Measurements from ENCODE around the gene C12orf42.

The C12orf42 gene

DNA sequence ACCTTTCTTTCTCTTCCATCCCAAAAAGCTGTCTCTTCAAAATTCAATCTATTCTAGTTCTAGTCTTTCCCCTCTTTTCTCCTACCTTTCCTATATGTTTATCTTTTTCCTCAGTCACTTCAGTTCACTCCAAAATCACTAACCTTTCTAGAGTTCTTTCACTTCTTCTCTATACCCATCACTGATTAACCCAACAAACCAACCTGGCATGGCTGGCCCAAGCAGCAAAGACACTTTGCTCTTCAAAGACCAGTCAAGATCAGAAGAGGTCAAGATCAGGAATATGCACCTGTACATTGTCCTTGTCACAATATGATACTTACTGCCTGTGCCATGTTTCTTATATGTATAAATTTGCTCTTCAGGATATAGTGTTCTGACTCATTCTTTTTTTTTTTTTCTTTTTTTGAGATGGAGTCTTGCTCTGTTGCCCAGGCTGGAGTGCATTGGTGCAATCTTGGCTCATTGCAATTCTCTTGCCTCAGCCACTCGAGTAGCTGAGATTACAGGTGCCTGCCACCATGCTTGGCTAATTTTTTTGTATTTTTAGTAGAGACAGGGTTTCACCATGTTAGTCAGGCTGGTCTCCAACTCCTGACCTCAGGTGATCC lies 112.9 kb downstream of the C12orf42 start:
- no peaks in the 10 kb centered on the region for H3K36me3 ChIP-seq
- no peaks in the 10 kb centered on the region for H3K27me3 ChIP-seq (ENCODE audit: insufficient read depth, low read depth, severe bottlenecking)
- H3K4me3 ChIP-seq (ENCODE audit: low read depth, low read length) = no peak overlapping the region
- TF ChIP-seq, protein P1, sequence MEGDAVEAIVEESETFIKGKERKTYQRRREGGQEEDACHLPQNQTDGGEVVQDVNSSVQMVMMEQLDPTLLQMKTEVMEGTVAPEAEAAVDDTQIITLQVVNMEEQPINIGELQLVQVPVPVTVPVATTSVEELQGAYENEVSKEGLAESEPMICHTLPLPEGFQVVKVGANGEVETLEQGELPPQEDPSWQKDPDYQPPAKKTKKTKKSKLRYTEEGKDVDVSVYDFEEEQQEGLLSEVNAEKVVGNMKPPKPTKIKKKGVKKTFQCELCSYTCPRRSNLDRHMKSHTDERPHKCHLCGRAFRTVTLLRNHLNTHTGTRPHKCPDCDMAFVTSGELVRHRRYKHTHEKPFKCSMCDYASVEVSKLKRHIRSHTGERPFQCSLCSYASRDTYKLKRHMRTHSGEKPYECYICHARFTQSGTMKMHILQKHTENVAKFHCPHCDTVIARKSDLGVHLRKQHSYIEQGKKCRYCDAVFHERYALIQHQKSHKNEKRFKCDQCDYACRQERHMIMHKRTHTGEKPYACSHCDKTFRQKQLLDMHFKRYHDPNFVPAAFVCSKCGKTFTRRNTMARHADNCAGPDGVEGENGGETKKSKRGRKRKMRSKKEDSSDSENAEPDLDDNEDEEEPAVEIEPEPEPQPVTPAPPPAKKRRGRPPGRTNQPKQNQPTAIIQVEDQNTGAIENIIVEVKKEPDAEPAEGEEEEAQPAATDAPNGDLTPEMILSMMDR (IDR thresholded peaks at IDR 0.05; ENCODE audit: low read depth, low read length) = no peak
- H3K27ac ChIP-seq = no peak overlapping the region
- H3K9me3 ChIP-seq (ENCODE audit: severe bottlenecking) = no peaks in the 10 kb centered on the region
- DNase-seq = no peak

DNA sequence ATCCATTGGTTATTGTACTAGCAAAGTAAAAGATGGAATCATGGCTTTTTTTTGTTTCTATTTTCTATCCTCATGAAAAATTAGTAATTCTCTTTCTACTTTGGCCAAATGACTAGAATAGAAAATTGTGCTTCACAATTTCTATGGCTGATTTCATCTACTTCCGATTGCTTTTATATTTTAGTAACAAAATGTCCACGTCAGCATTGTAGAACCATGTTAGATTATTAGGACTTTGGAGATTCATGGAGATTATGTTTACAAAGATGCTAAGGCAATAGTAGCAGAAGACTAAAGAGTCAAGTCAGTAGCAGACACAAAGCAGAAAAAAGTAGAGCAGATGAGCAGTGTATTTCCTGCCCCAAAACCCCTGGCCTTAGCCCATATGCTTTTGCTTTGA lies 113.6 kb downstream of the C12orf42 start:
- Histone ChIP-seq H3K9me3 (ENCODE audit: severe bottlenecking) (no peaks in the 10 kb centered on the region), H3K27ac (no peak overlapping the region), H3K4me3 (ENCODE audit: low read depth, low read length) (no peak overlapping the region), H3K27me3 (ENCODE audit: insufficient read depth, low read depth, severe bottlenecking) (no peaks in the 10 kb centered on the region), H3K36me3 (no peaks in the 10 kb centered on the region)
- TF ChIP-seq, protein P1 (IDR thresholded peaks at IDR 0.05; ENCODE audit: low read depth, low read length) = no peak
- DNase-seq = no peak

DNA sequence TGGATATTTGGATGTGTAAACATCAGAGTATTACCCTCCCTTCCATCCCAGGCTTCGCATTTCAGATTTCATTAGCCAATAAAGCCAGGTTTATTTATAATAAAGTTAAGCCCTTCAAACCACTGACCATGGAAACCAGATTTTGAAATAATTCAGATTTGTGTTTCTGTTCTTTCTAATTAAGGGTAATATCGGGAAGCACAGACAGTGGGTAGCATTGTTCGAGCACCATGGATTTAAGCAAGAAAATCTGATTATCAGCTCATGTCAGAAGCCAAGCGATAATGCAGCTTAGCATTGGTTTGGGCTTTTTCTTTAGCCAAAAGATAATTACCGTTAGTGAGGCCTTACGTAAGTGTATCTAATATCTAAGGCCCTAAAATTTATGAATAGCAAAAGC lies 116.1 kb downstream of the C12orf42 start:
- no peak overlapping the region for H3K27ac ChIP-seq
- H3K4me3 ChIP-seq (ENCODE audit: low read depth, low read length) = no peak overlapping the region
- TF ChIP-seq, protein P1 (IDR thresholded peaks at IDR 0.05; ENCODE audit: low read depth, low read length) = no peak
- H3K27me3 ChIP-seq (ENCODE audit: insufficient read depth, low read depth, severe bottlenecking) = no peaks in the 10 kb centered on the region
- no peaks in the 10 kb centered on the region for H3K9me3 ChIP-seq (ENCODE audit: severe bottlenecking)
- no peak for DNase-seq
- no peaks in the 10 kb centered on the region for H3K36me3 ChIP-seq

DNA sequence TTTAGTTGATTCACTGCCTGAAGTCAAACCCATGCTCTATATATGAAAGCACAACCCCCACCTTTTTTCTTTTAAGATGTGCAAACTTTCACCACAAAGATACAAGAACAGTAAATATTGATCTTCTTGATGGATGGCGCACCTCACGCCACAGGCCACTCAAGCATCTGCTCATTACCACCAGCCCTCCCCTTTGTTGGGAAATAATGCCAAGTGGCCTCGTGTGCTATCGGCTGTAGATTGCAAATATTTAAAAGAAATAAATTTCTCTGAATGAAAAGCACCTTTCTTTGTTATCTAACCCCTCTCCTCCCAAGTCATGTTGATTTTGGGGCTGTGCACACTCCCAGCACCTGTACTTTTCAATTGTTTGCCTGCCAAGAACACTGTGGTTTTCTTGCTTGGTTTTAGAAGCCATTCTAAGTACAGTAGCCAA lies 122.7 kb downstream of the C12orf42 start:
- no peaks in the 10 kb centered on the region for H3K9me3 ChIP-seq (ENCODE audit: severe bottlenecking)
- H3K27me3 ChIP-seq (ENCODE audit: insufficient read depth, low read depth, severe bottlenecking) = no peaks in the 10 kb centered on the region
- H3K36me3 ChIP-seq = no peaks in the 10 kb centered on the region
- H3K4me3 ChIP-seq (ENCODE audit: low read depth, low read length) = no peak overlapping the region
- TF ChIP-seq, protein P1 (IDR thresholded peaks at IDR 0.05; ENCODE audit: low read depth, low read length) = no peak
- no peak for DNase-seq
- H3K27ac ChIP-seq = no peak overlapping the region

DNA sequence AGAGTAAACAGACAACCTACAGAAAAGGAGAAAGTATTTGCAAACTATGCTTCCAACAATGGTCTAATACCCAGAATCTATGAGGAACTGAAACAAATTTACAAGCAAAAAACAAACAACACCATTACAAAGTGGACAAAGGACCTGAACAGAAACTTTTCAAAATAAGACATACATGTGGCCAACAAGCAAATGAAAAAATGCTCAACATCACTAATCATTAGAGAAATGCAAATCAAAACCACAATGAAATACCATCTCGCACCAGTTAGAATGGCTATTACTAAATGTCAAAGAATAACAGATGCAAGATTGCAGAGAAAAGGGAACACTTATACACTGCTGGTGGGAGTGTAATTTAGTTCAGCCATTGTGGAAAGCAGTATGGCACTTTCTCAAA lies 125.8 kb downstream of the C12orf42 start:
- DNase-seq = no peak
- Histone ChIP-seq H3K9me3 (ENCODE audit: severe bottlenecking) (no peaks in the 10 kb centered on the region), H3K27ac (no peak overlapping the region), H3K27me3 (ENCODE audit: insufficient read depth, low read depth, severe bottlenecking) (no peaks in the 10 kb centered on the region), H3K4me3 (ENCODE audit: low read depth, low read length) (no peak overlapping the region), H3K36me3 (no peaks in the 10 kb centered on the region)
- TF ChIP-seq, protein P1 (IDR thresholded peaks at IDR 0.05; ENCODE audit: low read depth, low read length) = no peak

DNA sequence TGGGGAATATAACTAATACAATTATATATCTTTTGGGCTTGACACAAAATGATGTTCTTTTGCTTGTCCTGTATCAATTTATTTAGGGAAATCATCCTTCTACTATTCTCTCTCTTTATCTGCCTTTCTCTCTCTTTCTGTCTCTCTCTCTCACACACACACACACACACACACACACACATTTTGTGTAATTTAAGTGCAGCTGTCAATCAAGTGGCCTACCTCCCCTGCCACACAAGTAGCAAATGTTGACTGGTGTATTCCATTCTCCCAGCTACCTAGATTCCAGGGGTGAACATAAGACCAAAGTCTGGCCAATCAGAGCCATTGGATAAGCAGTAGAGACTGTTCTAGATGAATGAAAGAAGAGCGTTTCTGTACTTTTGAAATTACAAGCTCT lies 127.6 kb downstream of the C12orf42 start:
- no peaks in the 10 kb centered on the region for H3K27me3 ChIP-seq (ENCODE audit: insufficient read depth, low read depth, severe bottlenecking)
- H3K36me3 ChIP-seq = no peaks in the 10 kb centered on the region
- no peak overlapping the region for H3K4me3 ChIP-seq (ENCODE audit: low read depth, low read length)
- no peak overlapping the region for H3K27ac ChIP-seq
- no peak for DNase-seq
- TF ChIP-seq, protein P1 (IDR thresholded peaks at IDR 0.05; ENCODE audit: low read depth, low read length) = no peak
- no peaks in the 10 kb centered on the region for H3K9me3 ChIP-seq (ENCODE audit: severe bottlenecking)

All from WERI-Rb-1 (cell line).